GM19328 (cell line): ENCODE measurements around the gene PSMC3IP.

ENCODE experiments used
- ATAC-seq: cut with Tn5 transposase; IDR thresholded peaks from one replicate; pipeline ENCODE4 v1.9.1; 2021; ENCODE audit warnings: mild to moderate bottlenecking, moderate library complexity; ENCODE audit not compliant: unreplicated experiment

The PSMC3IP gene

DNA sequence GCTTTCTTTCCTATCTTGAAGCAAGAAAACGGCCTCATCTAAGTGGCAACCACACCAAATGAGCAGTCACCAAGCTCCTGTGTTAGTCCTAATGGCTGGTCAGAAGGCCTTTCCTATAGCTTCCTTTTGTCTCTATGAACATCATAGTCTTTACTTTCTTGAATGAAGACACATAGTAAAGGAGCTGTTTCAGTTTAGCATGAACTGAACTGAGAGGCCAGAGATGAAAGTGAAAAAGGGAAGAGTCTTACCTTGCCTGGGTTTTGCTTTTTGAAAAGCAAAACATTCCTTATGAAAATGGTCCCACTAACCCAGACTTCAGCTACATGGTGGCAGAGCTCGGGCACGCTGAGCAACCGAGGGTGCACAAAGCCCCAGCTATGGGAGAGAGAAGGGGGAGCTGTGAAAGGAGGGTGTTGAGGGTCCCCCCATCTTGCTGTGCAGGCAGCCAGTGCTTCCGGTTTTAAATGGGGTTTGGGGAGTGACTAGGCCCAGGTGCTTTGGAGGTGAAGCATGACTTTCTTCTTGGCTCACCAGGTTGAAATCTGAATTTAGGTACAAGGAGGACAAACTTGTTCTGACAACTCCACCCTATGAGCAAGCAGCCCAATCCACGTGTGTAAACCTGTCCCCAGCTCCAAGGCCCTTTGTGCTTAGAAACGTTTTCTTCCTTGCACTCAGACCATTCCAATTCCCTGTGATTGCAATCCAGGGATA lies 9.1 kb upstream of the PSMC3IP start:
- no peak for ATAC-seq

DNA sequence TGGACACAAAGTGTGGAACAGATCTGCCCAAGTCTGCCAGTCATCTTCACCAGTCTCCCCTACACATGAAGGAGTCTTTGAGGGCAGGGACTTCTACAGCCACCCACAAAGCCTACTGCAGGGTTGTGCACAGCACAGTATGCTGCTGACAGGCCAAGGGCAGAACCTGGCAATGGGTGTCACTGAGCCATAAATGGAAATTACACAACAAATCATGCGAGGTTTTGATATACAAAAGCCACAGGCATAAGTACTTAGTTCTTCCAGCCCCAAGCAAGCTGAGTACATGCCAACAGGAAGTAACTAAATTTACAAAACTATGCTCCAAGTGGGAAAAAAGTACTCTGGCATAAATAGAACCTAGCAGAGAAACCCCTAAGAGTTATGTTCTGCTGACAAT lies 7.8 kb upstream of the PSMC3IP start:
- ATAC-seq, result no peak

DNA sequence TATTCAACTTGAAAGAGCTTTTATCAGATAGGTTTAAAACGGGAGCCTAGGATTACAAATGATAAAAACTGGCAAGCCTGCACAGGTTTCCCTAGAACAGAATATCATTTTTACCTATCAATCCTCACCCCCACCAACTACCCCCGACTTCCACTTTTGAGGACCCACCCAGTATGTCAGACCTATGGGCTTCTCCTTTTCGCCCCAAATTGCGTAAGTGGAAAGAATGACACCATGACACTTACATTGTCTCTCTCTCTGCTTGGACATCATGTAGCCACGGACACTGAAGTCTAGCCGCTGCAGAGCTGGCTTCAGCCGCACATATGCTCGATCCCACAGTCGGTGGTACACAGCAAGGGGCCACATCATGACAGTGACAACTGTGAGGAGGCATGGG lies 7.4 kb upstream of the PSMC3IP start:
- ATAC-seq, result no peak

DNA sequence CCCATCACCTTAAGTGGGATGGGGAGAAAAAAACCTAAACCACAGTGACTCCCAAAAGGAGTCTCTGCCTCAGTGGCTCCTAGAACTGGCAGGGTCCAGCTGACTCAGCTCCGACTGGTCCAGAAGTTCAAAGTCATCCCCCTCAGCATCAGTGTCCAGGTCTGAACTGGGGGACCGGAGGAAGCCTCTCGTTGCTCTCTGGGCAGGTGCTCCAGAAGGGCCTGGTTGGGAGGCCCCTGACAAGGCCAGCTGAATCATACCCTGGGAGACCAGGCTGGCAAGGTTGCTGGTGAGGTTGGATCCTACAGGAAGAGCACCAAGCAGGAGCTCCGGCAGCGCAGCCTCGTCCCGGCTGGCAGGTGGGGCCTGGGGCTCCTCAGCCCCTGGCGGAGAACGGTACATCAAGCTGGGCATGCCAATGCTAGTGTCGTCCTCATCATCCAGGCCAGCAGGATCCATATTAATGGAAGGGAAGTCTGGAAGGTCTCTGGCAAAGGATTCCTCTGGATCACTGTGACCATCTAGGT lies 4.3 kb upstream of the PSMC3IP start:
- no peak for ATAC-seq

DNA sequence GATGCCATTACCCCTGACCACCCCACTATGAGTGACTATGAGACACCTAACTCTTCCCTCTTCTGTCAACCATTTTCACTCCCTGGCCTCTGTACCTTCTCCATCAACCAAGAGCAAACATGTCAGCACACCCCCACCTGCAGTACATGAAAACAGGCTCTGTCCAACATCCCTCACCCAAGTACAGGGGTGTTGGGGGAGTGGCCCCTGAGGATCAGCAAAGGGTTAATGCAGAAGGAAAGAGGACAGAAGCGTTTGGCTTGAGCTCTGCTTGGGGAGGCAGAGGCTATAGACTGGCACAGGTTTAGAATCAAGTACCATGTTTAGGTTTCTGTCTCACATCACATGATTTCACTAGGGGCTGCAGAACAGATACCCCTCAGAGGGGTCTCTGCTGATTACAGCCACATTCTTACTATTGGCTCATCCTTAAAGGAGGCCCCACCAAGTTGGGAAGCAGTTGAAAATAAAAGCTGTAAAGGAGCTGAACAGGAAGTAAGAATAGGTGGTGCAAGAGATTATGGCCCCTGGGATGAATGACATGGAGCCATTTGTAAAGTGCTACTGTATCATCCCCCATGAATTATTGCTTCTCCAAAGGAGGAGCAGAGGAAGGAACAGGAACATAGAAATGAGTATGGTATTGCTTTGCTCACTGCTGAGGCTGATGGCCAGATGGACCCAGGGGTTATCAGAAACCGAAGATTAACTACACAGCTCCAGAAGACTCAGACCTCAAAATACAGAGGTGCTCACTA lies 2.4 kb upstream of the PSMC3IP start:
- ATAC-seq, result no peak

DNA sequence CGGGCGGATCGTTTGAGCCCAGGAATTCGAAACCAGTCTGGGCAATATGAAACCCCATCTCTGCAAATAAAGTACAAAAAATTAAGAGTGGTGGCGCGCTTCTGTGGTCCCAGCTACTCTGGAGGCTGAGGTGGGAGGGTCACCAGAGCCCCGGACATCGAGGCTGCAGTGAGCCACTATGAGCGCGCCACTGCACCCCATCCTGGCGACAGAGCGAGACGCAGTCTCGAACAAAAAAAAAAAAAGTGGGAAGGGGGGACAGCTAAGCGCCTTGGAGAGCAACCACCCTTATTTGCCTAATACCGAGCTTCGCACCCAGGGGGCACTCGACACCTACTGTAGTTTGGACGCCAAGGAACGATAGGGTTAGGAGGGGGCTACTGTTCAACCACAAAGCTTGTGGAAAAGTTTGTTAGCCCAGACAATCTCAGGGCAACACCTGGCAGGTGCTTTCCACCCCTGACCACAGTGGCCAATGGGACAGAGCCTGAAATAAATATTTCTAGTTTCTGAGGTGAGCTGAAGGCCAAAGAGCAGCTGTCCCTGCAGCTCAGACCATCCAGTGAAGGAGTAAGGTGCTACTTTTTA lies 847 bp upstream of the PSMC3IP start:
- ATAC-seq, result no peak

DNA sequence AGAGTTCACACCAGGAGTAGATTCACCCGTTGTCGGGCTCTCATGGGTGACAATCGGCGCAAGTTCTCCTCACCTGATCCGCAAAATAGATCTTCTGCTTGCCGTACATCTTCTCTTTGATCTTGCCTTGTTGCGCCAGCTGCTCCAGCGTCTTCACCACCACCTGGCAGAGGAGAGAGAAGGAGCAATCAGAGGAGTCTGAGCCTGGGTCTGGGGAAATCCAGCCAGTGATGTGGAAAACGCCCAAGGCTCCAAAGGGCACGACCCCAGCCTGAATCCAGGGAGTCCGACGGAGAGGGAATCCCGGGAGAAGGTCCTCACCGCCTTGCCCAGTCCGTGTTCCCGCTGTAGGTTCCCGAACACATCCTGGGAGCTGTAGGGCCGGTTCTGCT lies 393 bp downstream of the PSMC3IP start:
- ATAC-seq, result no peak

DNA sequence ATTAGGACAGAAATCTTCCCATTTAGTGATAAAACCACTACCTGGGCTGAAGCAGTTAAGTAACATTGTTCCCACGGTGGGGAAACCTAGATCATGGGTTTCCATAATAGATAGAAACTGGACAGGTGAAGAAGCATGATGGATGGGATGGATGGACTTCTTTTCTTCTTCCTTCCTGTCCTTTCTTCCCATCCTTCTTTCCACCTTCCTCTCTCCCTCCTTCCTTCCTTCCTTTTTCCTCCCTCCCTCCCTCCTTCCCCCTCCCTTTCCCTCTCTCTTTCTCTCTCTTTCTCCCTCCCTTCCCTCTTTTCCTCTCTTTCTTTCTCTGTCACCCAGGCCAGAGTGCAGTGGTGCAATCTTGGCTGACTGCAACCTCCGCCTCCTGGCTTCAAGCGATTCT lies 3.1 kb downstream of the PSMC3IP start:
- ATAC-seq, result no peak

DNA sequence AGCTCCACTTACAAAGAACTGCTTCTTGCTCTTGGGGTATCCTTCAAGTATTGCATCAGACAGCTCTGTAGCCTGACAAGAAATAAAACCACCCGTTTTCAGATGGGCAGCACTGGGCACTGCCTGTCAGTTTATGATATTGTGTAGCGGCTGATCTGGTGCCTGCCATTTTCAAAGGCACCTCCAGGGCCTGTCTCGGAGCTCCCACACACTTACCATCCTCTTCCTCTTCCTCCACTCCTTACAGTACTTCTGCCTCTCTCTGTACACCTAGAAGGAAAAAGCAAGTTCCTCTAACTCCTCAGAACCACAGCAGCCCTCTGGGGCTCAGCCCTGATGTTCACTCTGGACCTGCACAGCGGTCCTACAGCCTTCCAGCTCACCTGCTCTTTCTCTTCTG lies 4.4 kb downstream of the PSMC3IP start:
- no peak for ATAC-seq

DNA sequence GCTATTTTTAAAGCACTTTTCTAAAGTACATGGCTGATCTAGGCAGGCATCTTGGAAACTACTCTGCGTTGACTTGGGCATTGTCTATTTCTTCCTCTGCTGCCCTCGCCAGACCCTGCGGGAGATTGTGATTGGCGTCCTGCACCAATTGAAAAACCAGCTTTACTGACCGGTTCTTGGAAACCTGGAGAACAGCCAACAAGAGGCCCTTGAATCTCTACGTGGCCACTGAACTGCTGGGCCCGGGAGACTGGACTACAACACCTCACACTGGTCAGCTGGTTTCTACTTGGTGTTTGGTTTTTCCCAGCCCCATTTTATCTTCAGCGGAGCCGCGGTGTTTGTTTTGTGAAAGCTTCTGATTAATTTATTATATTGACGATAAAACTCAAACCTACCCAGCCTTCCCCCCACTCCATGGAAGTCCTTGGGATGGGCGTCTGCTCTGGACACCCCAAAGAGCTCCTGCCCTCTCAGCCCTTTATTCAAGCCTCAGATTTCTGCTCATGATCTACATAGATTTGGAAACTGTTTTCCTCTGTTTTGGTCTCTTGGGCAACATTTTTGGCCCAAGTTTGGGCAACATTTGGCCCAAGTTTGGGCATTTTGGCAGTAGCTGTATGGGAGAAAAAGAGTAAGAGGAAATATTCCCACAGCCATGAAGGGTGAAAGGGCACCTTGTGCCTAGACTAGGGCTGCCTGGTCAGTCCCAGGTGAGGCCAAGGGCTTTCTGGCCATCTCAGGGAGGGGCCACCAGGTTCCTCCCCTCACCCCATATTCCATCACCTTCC lies 5.9 kb downstream of the PSMC3IP start:
- no peak for ATAC-seq

DNA sequence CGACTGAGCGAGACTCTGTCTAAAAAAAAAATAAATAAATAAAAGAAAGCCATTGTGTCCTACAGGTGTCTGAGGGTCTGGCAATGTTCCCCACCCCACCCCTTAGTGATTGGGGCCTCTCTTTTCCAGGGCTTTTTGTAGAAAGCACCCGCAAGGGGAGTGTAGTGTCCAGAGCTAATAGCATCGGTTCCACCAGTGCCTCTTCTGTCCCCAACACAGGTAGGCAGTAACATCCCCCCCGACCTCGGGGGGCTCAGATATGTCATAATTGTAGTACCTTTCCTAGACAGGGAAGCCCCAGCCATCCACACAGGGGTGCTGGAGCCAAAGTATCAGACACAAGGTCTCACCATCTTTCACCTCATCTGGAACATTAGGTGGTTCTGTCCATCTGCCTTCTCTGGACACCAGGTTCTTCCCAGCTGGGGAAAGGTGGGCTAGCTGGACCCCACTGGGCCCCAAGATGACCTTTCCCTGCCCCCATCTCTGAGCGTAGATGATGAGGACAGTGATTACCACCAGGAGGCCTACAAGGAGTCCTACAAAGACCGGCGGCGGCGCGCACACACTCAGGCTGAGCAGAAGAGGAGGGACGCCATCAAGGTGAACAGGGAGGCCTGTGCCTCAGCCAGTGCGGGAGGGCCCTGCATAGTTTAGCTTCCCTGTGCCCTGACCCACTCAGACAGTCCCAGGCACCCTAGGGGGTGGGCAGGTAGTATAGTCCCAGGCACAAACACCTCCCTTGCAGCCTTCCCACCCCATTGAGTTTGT lies 9.0 kb downstream of the PSMC3IP start:
- no peak for ATAC-seq

DNA sequence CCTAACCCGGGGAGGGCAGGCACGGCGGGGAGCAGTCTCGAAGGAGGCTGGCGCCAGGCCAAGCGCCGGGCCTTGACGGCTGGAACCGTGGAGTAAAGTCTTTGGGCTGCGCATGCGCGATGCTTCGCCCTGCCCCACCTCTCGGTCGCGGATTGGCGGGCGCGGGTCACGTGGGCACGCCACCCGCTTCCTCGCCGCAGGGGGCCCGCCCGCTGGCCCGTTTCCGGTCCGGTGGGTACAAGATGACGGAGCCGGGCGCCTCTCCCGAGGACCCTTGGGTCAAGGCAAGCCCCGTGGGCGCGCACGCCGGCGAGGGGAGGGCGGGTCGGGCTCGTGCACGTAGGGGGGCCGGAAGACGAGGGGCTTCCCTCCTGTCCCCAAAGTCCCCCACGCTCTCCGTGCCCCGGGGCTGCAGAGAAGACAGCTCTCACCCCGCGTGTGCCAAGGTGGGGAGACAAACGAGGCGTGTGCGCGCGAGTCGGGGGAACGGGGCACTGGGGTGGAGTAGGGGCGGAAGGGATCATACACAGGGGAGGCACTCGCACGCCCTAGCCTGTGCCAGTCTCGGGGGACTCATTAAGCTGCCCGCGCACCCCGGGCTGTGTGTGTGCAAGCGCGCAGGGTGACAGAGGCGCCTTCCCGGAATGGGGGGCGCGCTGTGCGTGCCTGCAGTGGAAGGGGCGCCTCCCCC lies 10.5 kb downstream of the PSMC3IP start, which contains the start of gene MLX:
MLX (plus strand) TSS at position 218 of the 691 bp plus-strand sequence; CDS start at position 243, 25 bp downstream.
- ATAC-seq, result peak; percentile 53

DNA sequence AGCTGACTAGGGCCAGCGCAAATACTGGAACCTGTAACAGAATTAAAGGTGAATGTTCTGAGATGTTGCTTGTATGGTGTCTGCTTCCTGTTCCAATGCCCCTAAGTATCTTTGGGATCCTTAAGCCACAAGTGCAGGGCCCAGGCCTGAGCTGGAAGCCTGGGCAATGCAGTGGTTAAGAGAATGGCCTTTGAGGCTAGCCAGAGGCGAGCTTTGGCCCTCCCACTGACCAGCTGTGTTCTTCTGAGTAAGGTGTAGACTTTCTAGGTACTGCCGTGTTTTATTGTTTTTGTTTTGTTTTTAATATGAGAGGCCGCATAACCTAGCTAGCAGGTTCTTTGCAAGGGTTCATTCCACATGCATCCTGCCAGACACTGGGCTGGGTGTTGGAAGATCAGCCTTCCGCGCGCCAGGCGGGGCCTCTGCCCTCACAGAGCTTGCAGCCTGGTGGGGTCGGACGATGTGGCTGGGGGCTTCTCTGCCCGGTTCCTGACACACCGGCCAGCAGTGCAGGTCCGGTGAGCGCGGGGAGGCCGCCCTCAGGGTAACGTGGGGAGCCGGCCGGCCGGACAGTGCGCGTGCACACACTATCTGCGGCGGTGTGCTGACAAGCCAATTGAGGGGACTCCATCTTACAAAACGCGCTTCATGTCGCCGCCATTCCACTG lies 11.2 kb downstream of the PSMC3IP start:
- no peak for ATAC-seq

DNA sequence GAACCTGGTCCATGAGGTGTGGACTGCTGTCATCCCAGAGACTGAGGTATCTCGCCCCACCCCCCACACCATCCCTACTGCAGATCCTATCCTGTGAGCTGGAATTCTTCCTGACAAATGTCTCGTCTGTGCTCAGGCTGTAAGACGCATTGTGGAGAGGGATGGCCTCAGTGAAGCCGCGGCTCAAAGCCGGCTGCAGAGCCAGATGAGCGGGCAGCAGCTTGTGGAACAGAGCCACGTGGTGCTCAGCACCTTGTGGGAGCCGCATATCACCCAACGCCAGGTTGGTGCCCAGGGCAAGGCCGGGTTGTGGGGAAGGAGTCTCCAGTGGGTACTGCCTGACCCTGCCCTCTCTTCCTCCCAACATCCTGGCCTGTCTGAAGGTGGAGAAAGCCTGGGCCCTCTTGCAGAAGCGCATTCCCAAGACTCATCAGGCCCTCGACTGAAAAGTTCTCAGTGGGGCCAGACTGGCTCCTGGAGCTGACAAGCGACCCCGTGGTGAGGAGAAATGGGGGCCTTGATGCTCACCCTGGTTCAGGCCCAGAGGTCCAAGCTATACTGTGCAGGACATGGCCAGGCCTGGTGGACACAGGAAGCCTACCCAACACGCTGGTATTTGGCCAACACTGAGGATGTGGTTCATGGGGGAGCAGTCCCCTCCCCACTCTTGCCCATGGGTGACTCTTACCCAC lies 11.9 kb downstream of the PSMC3IP start:
- no peak for ATAC-seq

DNA sequence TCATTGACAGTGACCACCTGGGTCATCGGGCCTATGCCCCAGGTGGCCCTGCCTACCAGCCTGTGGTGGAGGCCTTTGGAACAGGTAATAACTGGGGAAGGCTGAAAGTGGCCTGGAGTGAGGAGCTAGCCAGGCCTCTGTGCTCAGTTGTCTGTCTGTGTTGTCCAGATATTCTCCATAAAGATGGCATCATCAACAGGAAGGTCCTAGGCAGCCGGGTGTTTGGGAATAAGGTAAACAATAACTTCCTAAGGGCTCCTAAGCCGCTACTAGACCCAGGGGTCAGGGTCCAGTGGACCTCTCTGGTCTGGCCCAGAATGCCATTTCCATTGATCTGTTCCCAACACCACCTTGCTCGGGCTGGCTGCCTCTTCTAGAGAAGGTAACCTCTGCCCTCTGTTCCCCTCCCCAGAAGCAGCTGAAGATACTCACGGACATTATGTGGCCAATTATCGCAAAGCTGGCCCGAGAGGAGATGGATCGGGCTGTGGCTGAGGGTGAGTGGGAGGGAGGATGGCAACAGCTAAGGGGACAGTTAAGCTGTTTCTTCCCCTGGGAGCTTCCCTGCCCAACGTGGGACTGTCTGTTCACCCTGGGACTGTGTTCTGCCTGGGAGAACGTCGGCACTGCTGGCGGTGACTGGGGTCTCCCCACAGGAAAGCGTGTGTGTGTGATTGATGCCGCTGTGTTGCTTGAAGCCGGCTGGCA lies 12.6 kb downstream of the PSMC3IP start:
- ATAC-seq, result no peak

DNA sequence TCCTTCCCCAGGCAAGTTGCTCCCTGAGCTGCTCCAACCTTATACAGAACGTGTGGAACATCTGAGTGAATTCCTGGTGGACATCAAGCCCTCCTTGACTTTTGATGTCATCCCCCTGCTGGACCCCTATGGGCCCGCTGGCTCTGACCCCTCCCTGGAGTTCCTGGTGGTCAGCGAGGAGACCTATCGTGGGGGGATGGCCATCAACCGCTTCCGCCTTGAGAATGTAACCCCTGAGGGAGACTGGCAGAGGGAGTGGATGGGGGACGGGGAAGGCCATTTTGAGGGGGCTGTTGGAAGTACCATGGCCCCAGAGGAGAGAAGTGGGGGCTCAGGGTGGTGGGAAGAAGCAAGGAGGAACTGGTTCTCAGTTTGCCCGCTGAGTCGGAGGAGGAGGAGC lies 13.6 kb downstream of the PSMC3IP start:
- ATAC-seq, result no peak

DNA sequence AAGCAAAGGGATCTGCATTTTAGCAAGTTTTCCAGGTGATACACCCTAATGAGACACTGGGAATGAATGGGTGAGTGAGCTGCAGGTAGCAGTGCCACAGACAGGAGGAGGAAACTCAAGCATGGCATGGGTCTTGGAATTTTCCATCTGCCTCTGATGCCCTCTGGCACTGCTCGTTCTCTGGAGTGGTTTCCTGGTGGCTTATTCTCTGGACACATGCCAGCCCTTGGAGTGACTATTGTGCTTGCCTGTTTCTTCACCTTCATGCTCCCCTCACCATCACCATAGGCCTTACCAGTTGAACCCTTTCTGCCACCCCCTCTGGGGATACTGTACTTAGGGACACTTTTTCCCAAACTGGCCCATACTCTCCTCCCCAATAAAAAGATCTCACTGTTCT lies 14.0 kb downstream of the PSMC3IP start:
- no peak for ATAC-seq

DNA sequence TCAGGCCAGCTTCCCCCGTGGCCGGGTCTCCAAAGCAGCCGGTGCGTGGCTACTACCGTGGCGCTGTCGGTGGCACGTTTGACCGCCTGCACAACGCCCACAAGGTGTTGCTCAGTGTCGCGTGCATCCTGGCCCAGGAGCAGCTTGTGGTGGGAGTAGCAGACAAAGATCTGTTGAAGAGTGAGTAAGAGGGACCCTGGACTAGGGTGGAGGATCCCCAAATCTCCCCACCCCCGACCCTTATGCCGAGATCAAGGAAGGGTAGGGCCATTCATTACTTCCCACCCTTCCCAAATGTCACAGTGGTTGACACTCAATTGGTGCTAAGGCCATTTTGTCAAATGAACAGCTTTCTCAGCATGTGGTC lies 14.4 kb downstream of the PSMC3IP start:
- no peak for ATAC-seq
